ENCODE results near the gene MLLT3.
A peak's percentile ranks its signal among the peaks of the same experiment; 100 is the strongest.

The MLLT3 gene

DNA sequence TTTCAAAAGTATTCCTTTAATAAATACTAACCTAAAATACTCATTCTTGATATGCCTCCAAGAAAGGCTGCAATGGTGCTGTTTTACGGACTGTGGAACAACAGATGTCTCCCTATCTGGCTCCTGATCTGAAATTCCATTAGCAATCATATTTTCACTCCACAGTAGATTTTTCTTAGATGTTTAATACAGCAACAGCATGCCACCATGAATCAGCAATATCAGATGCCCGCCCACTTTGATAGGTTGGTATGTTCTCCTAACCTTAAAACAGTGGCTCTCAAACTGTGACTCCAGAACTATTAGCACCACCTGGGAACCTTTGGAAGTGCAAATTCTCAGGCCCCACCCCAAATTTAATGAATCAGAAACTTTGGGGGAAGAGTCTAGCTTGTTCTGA is 110.2 kb downstream of the MLLT3 start:
- TF ChIP-seq, protein P1, sequence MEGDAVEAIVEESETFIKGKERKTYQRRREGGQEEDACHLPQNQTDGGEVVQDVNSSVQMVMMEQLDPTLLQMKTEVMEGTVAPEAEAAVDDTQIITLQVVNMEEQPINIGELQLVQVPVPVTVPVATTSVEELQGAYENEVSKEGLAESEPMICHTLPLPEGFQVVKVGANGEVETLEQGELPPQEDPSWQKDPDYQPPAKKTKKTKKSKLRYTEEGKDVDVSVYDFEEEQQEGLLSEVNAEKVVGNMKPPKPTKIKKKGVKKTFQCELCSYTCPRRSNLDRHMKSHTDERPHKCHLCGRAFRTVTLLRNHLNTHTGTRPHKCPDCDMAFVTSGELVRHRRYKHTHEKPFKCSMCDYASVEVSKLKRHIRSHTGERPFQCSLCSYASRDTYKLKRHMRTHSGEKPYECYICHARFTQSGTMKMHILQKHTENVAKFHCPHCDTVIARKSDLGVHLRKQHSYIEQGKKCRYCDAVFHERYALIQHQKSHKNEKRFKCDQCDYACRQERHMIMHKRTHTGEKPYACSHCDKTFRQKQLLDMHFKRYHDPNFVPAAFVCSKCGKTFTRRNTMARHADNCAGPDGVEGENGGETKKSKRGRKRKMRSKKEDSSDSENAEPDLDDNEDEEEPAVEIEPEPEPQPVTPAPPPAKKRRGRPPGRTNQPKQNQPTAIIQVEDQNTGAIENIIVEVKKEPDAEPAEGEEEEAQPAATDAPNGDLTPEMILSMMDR (IDR thresholded peaks at IDR 0.05; ENCODE audit: insufficient read depth, low read length, missing control alignments), result no peak
- CTCF ChIA-PET, result interaction anchor here (1.5 kb wide), 1 partner anchor 14 kb away, joined by 6 read pairs; no protein-coding TSS in a partner anchor
- peak; percentile 47 for DNase-seq (ENCODE audit: low read depth, low spot score)
- POLR2A ChIA-PET, result interaction anchor here (0.6 to 0.7 kb wide), 2 partner anchors 46 to 110 kb away, joined by 3 read pairs; partner anchors contain the start of gene MLLT3
- no peak overlapping the region for H3K4me3 ChIP-seq (ENCODE audit: low read depth, low read length)

- ChIA-PET CTCF (interaction anchor here (1.5 kb wide), 1 partner anchor 15 kb away, joined by 6 read pairs; no protein-coding TSS in a partner anchor), POLR2A (interaction anchor here (0.6 to 0.7 kb wide), 2 partner anchors 46 to 111 kb away, joined by 3 read pairs; partner anchors contain the start of gene MLLT3)
- H3K4me3 ChIP-seq (ENCODE audit: low read depth, low read length), result no peak overlapping the region
- DNase-seq (ENCODE audit: low read depth, low spot score), result no peak
- TF ChIP-seq, protein P1 (IDR thresholded peaks at IDR 0.05; ENCODE audit: insufficient read depth, low read length, missing control alignments), result no peak
Measured at GRCh38 chr9:20511686-20512085, 110.6 kb downstream of the MLLT3 start.

DNA sequence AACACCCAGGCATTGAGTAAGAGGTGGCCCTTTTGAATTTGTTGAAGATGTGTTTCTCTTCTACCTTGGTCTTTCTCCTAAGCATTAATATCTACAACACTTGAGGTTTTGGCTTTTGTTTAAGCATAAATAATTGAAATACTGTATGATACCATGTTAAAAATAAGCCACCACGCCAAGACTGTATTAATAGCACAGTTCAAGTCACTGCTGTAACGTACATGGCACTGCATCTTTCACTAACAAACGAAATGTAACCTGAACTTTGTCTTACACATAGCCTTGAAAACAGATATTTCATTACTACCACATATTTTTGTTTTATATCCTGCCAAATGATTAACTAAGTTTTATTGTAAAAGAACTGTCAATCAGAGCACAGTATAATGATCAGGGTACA is 112.8 kb downstream of the MLLT3 start:
- no peak for DNase-seq (ENCODE audit: low read depth, low spot score)
- ChIA-PET POLR2A (no interaction called here), CTCF (no interaction called here)
- no peak overlapping the region for H3K4me3 ChIP-seq (ENCODE audit: low read depth, low read length)
- TF ChIP-seq, protein P1 (IDR thresholded peaks at IDR 0.05; ENCODE audit: insufficient read depth, low read length, missing control alignments), result no peak

GRCh38 chr9:20508242-20508641 is 114.1 kb downstream of the MLLT3 start:
- CTCF ChIA-PET, result no interaction called here
- H3K4me3 ChIP-seq (ENCODE audit: low read depth, low read length), result no peak overlapping the region
- POLR2A ChIA-PET, result no interaction called here
- DNase-seq (ENCODE audit: low read depth, low spot score), result no peak
- TF ChIP-seq, protein P1 (IDR thresholded peaks at IDR 0.05; ENCODE audit: insufficient read depth, low read length, missing control alignments), result no peak

DNA sequence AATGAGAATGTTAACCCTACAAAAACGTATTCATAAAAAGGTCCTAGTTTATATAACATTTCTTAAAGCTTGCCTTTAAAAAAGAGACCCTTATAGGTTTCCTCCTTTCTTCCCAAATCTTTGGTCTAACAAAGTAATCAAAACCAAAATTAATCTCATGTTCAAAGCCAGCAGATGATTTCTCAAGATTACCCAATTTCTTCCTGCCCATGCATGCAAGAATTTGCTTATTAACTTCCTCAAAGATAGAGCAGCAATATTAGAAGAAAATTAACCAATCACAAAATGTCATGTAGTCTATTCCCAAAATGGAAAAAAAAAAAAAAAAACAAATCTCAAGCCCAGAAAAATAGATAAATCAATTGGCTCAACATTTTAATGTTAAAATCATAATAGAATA is 114.9 kb downstream of the MLLT3 start:
- DNase-seq (ENCODE audit: low read depth, low spot score), result no peak
- CTCF ChIA-PET, result interaction anchor here (0.8 to 1.0 kb wide), 2 partner anchors 18 to 118 kb away, joined by 3 read pairs; no protein-coding TSS in a partner anchor
- no peak overlapping the region for H3K4me3 ChIP-seq (ENCODE audit: low read depth, low read length)
- TF ChIP-seq, protein P1 (IDR thresholded peaks at IDR 0.05; ENCODE audit: insufficient read depth, low read length, missing control alignments), result no peak
- POLR2A ChIA-PET, result no interaction called here

DNA sequence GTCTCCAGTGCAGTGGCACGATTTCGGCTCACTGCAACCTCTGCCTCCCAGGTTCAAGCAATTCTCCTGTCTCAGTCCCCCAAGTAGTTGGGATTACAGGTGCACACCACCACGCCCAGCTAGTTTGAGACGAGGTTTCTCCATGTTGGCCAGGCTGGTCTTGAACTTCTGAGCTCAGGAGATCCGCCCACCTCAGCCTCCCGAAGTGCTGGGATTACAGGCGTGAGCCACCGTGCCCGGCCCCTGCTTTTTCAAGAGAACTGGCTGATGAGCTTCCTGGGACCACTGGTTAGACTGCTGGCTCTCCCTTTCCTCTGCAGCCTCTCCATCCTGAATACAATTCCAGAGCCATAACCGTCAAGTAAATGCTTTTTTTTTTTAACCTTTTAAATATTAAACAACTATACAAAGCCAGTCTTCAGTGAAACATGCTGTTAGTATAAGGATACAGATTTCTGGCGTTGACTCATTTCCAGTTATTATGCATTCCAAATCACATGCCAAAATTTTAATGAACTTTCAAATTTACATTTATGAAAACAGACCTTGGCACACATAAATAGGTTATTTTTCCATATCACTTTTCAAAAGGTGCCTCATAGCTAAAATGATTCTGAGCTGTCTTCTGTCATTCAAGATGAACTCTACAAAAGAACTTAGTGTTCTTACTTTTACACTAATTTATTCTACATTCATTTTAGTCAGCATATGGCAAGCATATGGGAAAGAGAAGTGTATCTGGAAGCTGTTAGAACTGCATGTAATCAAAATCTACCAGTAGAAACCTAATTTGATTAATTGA is 116.0 kb downstream of the MLLT3 start:
- POLR2A ChIA-PET, result no interaction called here
- no peak overlapping the region for H3K4me3 ChIP-seq (ENCODE audit: low read depth, low read length)
- DNase-seq (ENCODE audit: low read depth, low spot score), result no peak
- TF ChIP-seq, protein P1 (IDR thresholded peaks at IDR 0.05; ENCODE audit: insufficient read depth, low read length, missing control alignments), result no peak
- CTCF ChIA-PET, result interaction anchor here (0.8 to 1.0 kb wide), 2 partner anchors 19 to 119 kb away, joined by 3 read pairs; no protein-coding TSS in a partner anchor

All from AG04449 (cell line).